GM12874 (cell line): ENCODE measurements around the gene EDIL3.

Experiments
- TF ChIP-seq, protein P1 (sequence below): IDR thresholded peaks from 2 replicates; pipeline ENCODE4 v1.5.1; 2011; ENCODE audit warnings: low read depth, mild to moderate bottlenecking, control low read depth, low read length, moderate library complexity; ENCODE audit not compliant: insufficient read depth

The EDIL3 gene

DNA sequence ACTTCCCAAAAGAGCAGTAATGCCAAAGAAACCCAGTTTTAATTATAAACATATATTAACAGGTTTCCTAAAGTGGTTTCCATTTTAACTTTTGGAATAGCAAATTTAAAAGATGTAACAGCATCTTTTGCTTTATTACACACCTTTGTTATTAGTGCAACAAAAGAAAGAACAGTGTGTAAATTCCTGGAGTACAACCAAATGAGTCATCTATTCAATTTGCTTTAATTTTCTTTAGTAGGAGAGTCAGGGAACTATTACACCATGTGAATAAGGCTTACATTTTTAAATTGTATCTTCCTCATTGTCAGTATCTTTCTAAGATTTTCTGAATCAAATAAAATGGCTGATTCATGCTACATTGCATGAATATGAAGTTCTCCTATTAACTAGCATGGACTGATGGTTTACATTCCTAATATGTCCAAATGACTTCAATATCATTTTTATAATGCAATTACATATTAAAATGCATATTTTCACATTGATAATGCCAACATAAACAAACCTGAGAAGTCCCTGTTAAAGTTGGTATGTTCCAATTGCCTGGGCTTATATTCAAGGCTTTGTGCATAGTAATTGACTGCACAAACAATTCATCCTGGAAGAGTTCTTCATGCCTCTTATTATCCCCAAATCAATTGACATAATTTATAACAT, 22.5 kb downstream of the EDIL3 start:
- TF ChIP-seq, protein P1, sequence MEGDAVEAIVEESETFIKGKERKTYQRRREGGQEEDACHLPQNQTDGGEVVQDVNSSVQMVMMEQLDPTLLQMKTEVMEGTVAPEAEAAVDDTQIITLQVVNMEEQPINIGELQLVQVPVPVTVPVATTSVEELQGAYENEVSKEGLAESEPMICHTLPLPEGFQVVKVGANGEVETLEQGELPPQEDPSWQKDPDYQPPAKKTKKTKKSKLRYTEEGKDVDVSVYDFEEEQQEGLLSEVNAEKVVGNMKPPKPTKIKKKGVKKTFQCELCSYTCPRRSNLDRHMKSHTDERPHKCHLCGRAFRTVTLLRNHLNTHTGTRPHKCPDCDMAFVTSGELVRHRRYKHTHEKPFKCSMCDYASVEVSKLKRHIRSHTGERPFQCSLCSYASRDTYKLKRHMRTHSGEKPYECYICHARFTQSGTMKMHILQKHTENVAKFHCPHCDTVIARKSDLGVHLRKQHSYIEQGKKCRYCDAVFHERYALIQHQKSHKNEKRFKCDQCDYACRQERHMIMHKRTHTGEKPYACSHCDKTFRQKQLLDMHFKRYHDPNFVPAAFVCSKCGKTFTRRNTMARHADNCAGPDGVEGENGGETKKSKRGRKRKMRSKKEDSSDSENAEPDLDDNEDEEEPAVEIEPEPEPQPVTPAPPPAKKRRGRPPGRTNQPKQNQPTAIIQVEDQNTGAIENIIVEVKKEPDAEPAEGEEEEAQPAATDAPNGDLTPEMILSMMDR = no peak

DNA sequence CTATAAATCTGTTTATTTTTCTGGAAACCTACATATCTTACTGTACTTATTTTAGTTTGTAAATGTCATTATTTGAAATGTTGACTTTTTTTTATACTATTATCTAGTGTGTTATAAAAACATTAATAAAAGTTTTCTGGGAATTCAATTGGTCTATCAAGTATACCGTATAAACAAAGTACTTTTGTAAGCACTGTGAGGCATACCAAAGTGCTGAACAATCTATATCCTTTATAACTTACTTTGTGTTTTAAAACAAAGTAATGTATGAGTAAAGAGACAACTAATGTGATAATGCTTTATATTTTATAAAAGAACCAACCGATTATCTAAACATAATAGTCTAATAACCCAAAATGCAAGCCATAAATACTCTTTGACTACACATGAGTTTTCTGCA, 23.1 kb downstream of the EDIL3 start:
- TF ChIP-seq, protein P1 = no peak

DNA sequence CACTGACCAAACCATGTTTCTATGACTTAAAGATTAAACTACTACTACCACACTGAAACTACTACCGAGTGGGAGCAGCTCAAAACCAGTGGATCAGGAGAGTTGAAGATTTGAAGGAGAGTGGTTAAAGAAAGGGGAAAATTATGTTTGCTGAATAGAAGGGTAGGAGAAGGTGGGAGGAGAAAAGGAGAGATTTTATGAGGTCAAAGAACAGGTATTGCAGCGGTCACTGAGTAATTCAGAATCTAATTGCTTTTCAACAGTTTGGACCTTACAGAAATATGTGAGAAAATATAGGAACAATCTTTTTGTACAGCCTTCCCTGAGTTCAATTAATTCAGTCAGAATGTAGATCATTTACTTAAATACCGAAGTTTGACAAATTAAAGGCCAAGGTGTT, 24.6 kb downstream of the EDIL3 start:
- TF ChIP-seq, protein P1 = no peak

DNA sequence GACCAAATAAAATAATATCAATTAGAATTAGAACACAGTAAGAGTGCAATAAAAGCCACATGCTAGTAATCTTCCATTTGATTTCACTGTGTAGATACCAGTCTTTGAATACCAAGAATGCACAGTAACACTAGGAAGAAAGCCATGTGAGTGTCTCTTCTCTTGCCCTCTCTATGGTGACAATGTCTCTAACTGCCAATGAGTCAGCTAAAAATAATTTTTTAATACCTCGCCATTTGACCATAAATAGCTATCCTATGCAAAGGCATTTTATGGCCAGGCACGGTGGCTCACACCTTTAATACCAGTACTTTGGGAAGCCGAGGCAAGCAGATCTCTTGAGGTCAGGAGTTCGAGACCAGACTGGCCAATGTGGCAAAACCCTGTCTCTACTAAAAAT, 30.6 kb downstream of the EDIL3 start:
- TF ChIP-seq, protein P1 = no peak

DNA sequence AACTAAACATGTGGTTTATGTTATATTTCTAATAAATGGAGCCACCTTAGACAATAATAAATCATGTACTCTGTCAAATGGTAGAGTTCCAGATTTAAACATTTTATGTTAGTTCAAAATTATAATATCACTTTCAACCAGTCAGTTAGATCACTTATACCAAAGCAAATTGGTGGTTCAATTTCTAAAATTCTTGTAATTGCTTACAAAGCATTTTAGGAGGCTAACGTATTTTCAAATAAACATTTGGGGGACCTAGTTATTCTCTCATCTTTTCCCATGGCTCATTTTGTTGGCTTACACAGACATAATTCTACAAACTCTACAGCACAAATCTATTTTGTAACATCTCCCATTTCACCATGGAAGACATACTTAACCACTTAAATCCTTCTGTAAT, 39.9 kb downstream of the EDIL3 start:
- TF ChIP-seq, protein P1 = no peak

DNA sequence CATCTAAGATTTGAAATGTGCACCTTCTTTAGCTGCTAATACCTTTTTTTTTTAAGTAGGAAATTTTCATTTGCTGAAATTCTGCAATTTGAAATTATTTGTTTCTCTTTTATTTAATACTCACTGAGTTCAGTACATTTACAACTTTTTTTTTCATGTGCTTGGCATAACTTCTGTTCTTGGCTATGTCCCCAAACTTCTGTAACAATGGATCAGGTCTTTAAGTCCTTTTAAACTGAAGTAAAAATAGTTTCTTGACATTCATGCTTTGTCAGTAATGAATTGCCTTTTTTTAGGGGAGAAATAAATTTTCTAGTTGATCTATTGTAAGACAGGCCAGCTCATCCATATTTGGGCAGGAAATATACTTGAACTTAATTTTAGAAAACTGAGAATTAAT, 41.5 kb downstream of the EDIL3 start:
- TF ChIP-seq, protein P1 = no peak

DNA sequence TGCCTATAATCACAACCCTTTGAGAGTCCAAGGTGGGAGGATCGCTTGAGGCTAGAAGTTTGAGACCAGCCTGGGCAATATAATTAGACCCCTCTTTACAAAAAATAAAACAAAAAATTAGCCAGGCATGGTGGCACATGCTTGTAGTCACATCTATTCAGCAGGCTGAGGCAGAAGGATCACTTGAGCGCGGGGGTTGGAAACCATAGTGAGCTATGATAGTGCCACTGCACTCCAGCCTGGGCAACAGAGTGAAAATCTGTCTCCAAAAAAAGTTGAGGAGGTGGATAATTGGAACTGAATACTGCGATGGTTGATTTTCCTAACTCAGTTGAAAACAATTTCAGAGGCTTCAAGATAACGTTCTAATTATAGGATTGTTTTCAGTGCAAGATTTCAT, 52.6 kb downstream of the EDIL3 start:
- TF ChIP-seq, protein P1 = no peak
